Measurements from ENCODE around the gene DNAJC18. TPM values are rescaled to one million over a fixed set of nuclear protein-coding genes. Genes with fewer than 3 reads are reported as not detected.
"Not testable (repeated sequence)": the region's sequence is repeated elsewhere in the genome, so short reads cannot be mapped to it uniquely, and the experiment has no call there.

Gene DNAJC18
- polyA plus RNA-seq, 3 donors: 23.8 to 24.9 (median 24.2) TPM

- no peak for DNase-seq (ENCODE audit: extremely low read depth in 1 of 11, low read depth in 9 of 11, low spot score in 4 of 11)
These were observed 24.7 kb downstream of the DNAJC18 start for GRCh38 chr5:139414581-139415130.

- no peak for DNase-seq (ENCODE audit: extremely low read depth in 1 of 11, low read depth in 9 of 11, low spot score in 4 of 11)
These were observed 25.4 kb downstream of the DNAJC18 start for GRCh38 chr5:139413963-139414362.

GRCh38 chr5:139413153-139413552 lies 26.2 kb downstream of the DNAJC18 start:
- no peak for DNase-seq (ENCODE audit: extremely low read depth in 1 of 11, low read depth in 9 of 11, low spot score in 4 of 11)

GRCh38 chr5:139410993-139411828 lies 28.1 kb downstream of the DNAJC18 start:
- no peak for DNase-seq (ENCODE audit: extremely low read depth in 1 of 11, low read depth in 9 of 11, low spot score in 4 of 11)

GRCh38 chr5:139410121-139410992 lies 29.0 kb downstream of the DNAJC18 start:
- DNase-seq (ENCODE audit: extremely low read depth in 1 of 11, low read depth in 9 of 11, low spot score in 4 of 11): no peak

GRCh38 chr5:139409116-139409515 lies 30.2 kb downstream of the DNAJC18 start:
- not testable (repeated sequence) for DNase-seq (ENCODE audit: extremely low read depth in 1 of 11, low read depth in 9 of 11, low spot score in 4 of 11)

GRCh38 chr5:139408191-139408590 lies 31.1 kb downstream of the DNAJC18 start:
- DNase-seq (ENCODE audit: extremely low read depth in 1 of 11, low read depth in 9 of 11, low spot score in 4 of 11): no peak

GRCh38 chr5:139407517-139407916 lies 31.8 kb downstream of the DNAJC18 start:
- DNase-seq (ENCODE audit: extremely low read depth in 1 of 11, low read depth in 9 of 11, low spot score in 4 of 11): no peak

- no peak for DNase-seq (ENCODE audit: extremely low read depth in 1 of 11, low read depth in 9 of 11, low spot score in 4 of 11)
These were observed 32.4 kb downstream of the DNAJC18 start for GRCh38 chr5:139406963-139407362.

GRCh38 chr5:139404484-139404840 lies 34.9 kb downstream of the DNAJC18 start:
- DNase-seq (ENCODE audit: extremely low read depth in 1 of 11, low read depth in 9 of 11, low spot score in 4 of 11): no peak

GRCh38 chr5:139403787-139404483 lies 35.4 kb downstream of the DNAJC18 start, which contains the start of gene SPATA24:
SPATA24 (minus strand) TSS chr5:139404089; CDS start chr5:139404060, 29 bp downstream.
- peak; percentile 90 to 98 (median 97) for DNase-seq (ENCODE audit: extremely low read depth in 1 of 11, low read depth in 9 of 11, low spot score in 4 of 11)

GRCh38 chr5:139403418-139403786 lies 35.9 kb downstream of the DNAJC18 start:
- DNase-seq (ENCODE audit: extremely low read depth in 1 of 11, low read depth in 9 of 11, low spot score in 4 of 11): no peak

- no peak for DNase-seq (ENCODE audit: extremely low read depth in 1 of 11, low read depth in 9 of 11, low spot score in 4 of 11)
These were observed 36.7 kb downstream of the DNAJC18 start for GRCh38 chr5:139402561-139403158.

- no peak for DNase-seq (ENCODE audit: extremely low read depth in 1 of 11, low read depth in 9 of 11, low spot score in 4 of 11)
These were observed 37.8 kb downstream of the DNAJC18 start for GRCh38 chr5:139401546-139401945.

GRCh38 chr5:139399501-139400121 lies 39.7 kb downstream of the DNAJC18 start:
- no peak for DNase-seq (ENCODE audit: extremely low read depth in 1 of 11, low read depth in 9 of 11, low spot score in 4 of 11)

- DNase-seq (ENCODE audit: extremely low read depth in 1 of 11, low read depth in 9 of 11, low spot score in 4 of 11): no peak
These were observed 41.4 kb downstream of the DNAJC18 start for GRCh38 chr5:139397921-139398320.

- DNase-seq (ENCODE audit: extremely low read depth in 1 of 11, low read depth in 9 of 11, low spot score in 4 of 11): no peak
These were observed 42.6 kb downstream of the DNAJC18 start for GRCh38 chr5:139396691-139397090.

GRCh38 chr5:139395844-139396640 lies 43.3 kb downstream of the DNAJC18 start:
- no peak for DNase-seq (ENCODE audit: extremely low read depth in 1 of 11, low read depth in 9 of 11, low spot score in 4 of 11)

Measured in renal cortex interstitium (tissue), 11 donors.